Spleen (tissue), 7 donors: ENCODE data around the gene YAP1.

ENCODE experiments used
- POLR2A ChIP-seq, 3 donors: fragments of 450-650 bp; IDR thresholded peaks; one replicate each; pipeline ENCODE4 v1.5.1; 2017; ENCODE audit warnings: antibody characterized with exemption in 3 of 3, mild to moderate bottlenecking in 1 of 3
- TF ChIP-seq, protein P1 (sequence below), 11 experiments: fragments of 200-600 bp in 7 of 11; fragments of 450-650 bp in 4 of 11; sonication (generic) in 4 of 11; IDR thresholded peaks in 8 of 11; conservative IDR thresholded peaks in 3 of 11; 1 replicate in 7 of 11; 2 replicates in 4 of 11; pipeline versions ENCODE4 v1.4.0 to v1.8.0; 2016 to 2021; ENCODE audit warnings: antibody characterized with exemption in 11 of 11, inconsistent platforms in 4 of 11, mild to moderate bottlenecking in 1 of 11
- donor health status: DM: no; HTN: no; CAD: no; lungs with moderate emphysema.
- donor health status: DM: no; HTN: no; CAD: no.
- donor health status: DM: no; HTN: no; CAD: no.

DNA sequence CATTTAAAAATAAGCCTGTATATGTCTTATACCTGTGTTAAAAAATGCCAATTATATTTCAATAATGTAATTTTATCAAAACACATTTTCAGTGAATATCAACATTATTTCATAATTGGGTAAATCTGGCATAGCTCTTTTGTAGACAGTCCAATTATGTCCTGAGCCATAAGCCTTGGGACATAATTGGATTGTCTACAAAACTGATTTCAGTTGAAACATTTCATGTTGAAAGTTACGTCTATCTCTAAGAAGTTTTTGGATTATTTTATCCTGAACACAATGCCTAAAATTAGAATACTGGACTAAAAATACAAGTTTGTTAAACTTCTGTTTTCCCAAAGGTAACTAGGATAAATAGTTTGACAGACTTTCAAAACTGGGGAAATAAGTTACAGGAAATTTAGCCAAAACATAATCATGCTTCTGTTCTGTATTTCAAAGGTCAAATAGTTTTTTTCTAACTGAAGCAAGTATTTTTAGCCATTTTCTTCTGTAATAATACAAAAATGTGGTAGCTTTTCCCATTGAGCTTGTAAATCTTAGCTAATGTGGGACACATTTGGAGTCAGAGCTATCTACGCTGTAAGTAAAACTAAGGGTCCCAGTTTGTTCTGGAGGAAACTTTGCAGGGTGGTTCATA, 106.3 kb downstream of the YAP1 start:
- TF ChIP-seq, protein P1, sequence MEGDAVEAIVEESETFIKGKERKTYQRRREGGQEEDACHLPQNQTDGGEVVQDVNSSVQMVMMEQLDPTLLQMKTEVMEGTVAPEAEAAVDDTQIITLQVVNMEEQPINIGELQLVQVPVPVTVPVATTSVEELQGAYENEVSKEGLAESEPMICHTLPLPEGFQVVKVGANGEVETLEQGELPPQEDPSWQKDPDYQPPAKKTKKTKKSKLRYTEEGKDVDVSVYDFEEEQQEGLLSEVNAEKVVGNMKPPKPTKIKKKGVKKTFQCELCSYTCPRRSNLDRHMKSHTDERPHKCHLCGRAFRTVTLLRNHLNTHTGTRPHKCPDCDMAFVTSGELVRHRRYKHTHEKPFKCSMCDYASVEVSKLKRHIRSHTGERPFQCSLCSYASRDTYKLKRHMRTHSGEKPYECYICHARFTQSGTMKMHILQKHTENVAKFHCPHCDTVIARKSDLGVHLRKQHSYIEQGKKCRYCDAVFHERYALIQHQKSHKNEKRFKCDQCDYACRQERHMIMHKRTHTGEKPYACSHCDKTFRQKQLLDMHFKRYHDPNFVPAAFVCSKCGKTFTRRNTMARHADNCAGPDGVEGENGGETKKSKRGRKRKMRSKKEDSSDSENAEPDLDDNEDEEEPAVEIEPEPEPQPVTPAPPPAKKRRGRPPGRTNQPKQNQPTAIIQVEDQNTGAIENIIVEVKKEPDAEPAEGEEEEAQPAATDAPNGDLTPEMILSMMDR (IDR thresholded peaks at IDR 0.05 in 8 of 11, conservative IDR thresholded peaks at IDR 0.05 in 3 of 11) = no peak
- TF ChIP-seq POLR2A (IDR thresholded peaks at IDR 0.05) = no peak
